Measurements from ENCODE around the gene IL18BP.

IL18BP gene

GRCh38 chr11:72023335-72023734, 24.6 kb downstream of the IL18BP start:
- no peaks in the 10 kb centered on the region for H3K27me3 ChIP-seq (ENCODE audit: low read length)
- peaks cover 4% of the 10 kb centered on the region; the same call in 1 of the 2 replicates for H3K79me2 ChIP-seq (ENCODE audit: insufficient read depth, low read length)
- H4K20me1 ChIP-seq (ENCODE audit: low read depth, low read length), result no peaks in the 10 kb centered on the region
- H3K9me2 ChIP-seq (replicated peaks; ENCODE audit: insufficient read depth, low read length), result no peaks in the 10 kb centered on the region
- peaks cover 19% of the 10 kb centered on the region for H3K36me3 ChIP-seq (ENCODE audit: low read length)
- no peak overlapping the region for H3K4me3 ChIP-seq (ENCODE audit: insufficient read depth, low read length, poor library complexity, severe bottlenecking)
- H2AFZ ChIP-seq (ENCODE audit: low read depth, low read length, severe bottlenecking), result no peak overlapping the region
- no peaks in the 10 kb centered on the region for H3K9me3 ChIP-seq (ENCODE audit: insufficient read depth, low read length)
- no peak overlapping the region for H3K27ac ChIP-seq (ENCODE audit: low read depth, low read length)
- H3K9ac ChIP-seq (ENCODE audit: low read length), result no peak overlapping the region
- H3F3A ChIP-seq (ENCODE audit: insufficient read depth), result 0 out of 2 replicates have a peak, but pooled peaks cover 6% of the 10 kb centered on the region
- TF ChIP-seq CTCF (IDR thresholded peaks at IDR 0.05; ENCODE audit: insufficient read depth, low read length, poor library complexity, severe bottlenecking) (no peak), EZH2phosphoT487 (conservative IDR thresholded peaks at IDR 0.05; ENCODE audit: low read length) (no peak)
- H3K4me2 ChIP-seq (ENCODE audit: low read depth, low read length, poor library complexity, severe bottlenecking), result no peak overlapping the region

GRCh38 chr11:72024069-72024754, 25.5 kb downstream of the IL18BP start:
- Histone ChIP-seq H3K36me3 (ENCODE audit: low read length) (peaks cover 24% of the 10 kb centered on the region), H3K27me3 (ENCODE audit: low read length) (no peaks in the 10 kb centered on the region), H3K9me3 (ENCODE audit: insufficient read depth, low read length) (no peaks in the 10 kb centered on the region), H2AFZ (ENCODE audit: low read depth, low read length, severe bottlenecking) (no peak overlapping the region), H3F3A (ENCODE audit: insufficient read depth) (0 out of 2 replicates have a peak, but pooled peaks cover 6% of the 10 kb centered on the region), H3K79me2 (ENCODE audit: insufficient read depth, low read length) (peaks cover 9% of the 10 kb centered on the region; the same call in 1 of the 2 replicates), H3K9me2 (replicated peaks; ENCODE audit: insufficient read depth, low read length) (no peaks in the 10 kb centered on the region), H4K20me1 (ENCODE audit: low read depth, low read length) (no peaks in the 10 kb centered on the region), H3K9ac (ENCODE audit: low read length) (no peak overlapping the region), H3K27ac (ENCODE audit: low read depth, low read length) (no peak overlapping the region), H3K4me3 (ENCODE audit: insufficient read depth, low read length, poor library complexity, severe bottlenecking) (no peak overlapping the region), H3K4me2 (ENCODE audit: low read depth, low read length, poor library complexity, severe bottlenecking) (no peak overlapping the region)
- TF ChIP-seq CTCF (IDR thresholded peaks at IDR 0.05; ENCODE audit: insufficient read depth, low read length, poor library complexity, severe bottlenecking) (no peak), EZH2phosphoT487 (conservative IDR thresholded peaks at IDR 0.05; ENCODE audit: low read length) (no peak)

- Histone ChIP-seq H3K36me3 (ENCODE audit: low read length) (peaks cover 22% of the 10 kb centered on the region), H2AFZ (ENCODE audit: low read depth, low read length, severe bottlenecking) (no peak overlapping the region), H3K27me3 (ENCODE audit: low read length) (no peaks in the 10 kb centered on the region), H4K20me1 (ENCODE audit: low read depth, low read length) (no peaks in the 10 kb centered on the region), H3K9ac (ENCODE audit: low read length) (no peak overlapping the region), H3F3A (ENCODE audit: insufficient read depth) (0 out of 2 replicates have a peak, but pooled peaks cover 6% of the 10 kb centered on the region), H3K79me2 (ENCODE audit: insufficient read depth, low read length) (peaks cover 14% of the 10 kb centered on the region; the same call in 1 of the 2 replicates), H3K9me2 (replicated peaks; ENCODE audit: insufficient read depth, low read length) (no peaks in the 10 kb centered on the region), H3K27ac (ENCODE audit: low read depth, low read length) (peak overlapping the region; percentile 18; the same call in 1 of the 2 replicates), H3K4me2 (ENCODE audit: low read depth, low read length, poor library complexity, severe bottlenecking) (no peak overlapping the region), H3K4me3 (ENCODE audit: insufficient read depth, low read length, poor library complexity, severe bottlenecking) (no peak overlapping the region), H3K9me3 (ENCODE audit: insufficient read depth, low read length) (no peaks in the 10 kb centered on the region)
- TF ChIP-seq CTCF (IDR thresholded peaks at IDR 0.05; ENCODE audit: insufficient read depth, low read length, poor library complexity, severe bottlenecking) (no peak), EZH2phosphoT487 (conservative IDR thresholded peaks at IDR 0.05; ENCODE audit: low read length) (no peak)
Observed at GRCh38 chr11:72026090-72026489, 27.4 kb downstream of the IL18BP start.
